ENCODE results near the gene DEXI.
"Not testable (repeated sequence)": the region's sequence is repeated elsewhere in the genome, so short reads cannot be mapped to it uniquely, and the experiment has no call there.

DEXI gene

DNA sequence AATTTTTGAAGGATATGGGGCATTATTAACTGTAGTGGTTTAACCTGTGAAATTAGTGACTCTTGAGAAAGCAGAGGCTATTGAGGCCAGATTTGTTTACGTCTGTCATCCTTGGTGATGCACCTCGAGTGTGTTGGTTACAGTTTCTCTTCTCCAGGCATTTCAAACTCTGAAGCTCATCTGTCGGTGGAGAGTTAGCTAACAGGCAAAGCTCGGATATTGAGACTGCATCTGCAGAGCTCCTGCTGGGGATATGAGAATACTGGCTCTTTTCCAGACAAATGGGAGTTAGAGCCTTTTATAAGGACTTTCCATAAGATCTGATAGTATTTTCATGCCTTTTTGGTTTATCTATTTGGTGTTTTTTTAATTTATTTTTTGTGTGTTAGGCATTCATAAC is 8.8 kb upstream of the DEXI start:
- DNase-seq (ENCODE audit: low read depth, low spot score), result no peak
- Histone ChIP-seq H3K27ac (0 out of 2 replicates have a peak overlapping the region, but pooled peaks have one; percentile 39), H3K4me3 (peak overlapping the region; percentile 6; the same call in 1 of the 2 replicates), H3K9me3 (ENCODE audit: low read depth, low read length) (no peaks in the 10 kb centered on the region), H3K36me3 (ENCODE audit: insufficient read depth, low read length) (no peaks in the 10 kb centered on the region), H3K9ac (ENCODE audit: insufficient read length) (no peak overlapping the region)
- TF ChIP-seq EZH2 (IDR thresholded peaks at IDR 0.05) (no peak), FOXP2 (optimal IDR thresholded peaks at IDR 0.05; ENCODE audit: control extremely low read depth, extremely low read length, insufficient read depth) (no peak), POLR2AphosphoS5 (IDR thresholded peaks at IDR 0.05; ENCODE audit: borderline replicate concordance, low read depth, low read length) (no peak)

DNA sequence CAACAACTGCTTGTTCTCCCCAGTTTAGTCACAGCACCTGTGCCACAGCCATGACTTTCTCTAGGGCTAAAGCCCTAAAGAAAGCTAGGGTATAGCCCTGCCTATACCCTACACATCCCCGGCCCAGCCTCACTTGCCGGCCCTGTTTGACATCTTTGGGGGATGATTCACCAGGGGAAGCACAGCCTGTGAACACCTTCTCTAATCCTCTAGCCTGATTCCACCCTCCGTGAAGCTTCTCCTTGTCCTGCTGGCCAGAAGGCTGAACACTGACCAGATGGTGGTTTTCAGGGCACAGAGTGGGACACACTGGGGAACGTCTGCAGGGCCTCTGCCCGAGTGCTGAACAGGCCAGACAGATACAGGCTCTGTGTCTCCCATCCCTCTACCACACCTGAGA is 8.1 kb upstream of the DEXI start:
- no peaks in the 10 kb centered on the region for H3K36me3 ChIP-seq (ENCODE audit: insufficient read depth, low read length)
- no peak overlapping the region for H3K27ac ChIP-seq
- no peak overlapping the region for H3K9ac ChIP-seq (ENCODE audit: insufficient read length)
- no peak for TF ChIP-seq EZH2 (IDR thresholded peaks at IDR 0.05)
- no peak for TF ChIP-seq FOXP2 (optimal IDR thresholded peaks at IDR 0.05; ENCODE audit: control extremely low read depth, extremely low read length, insufficient read depth)
- no peak for TF ChIP-seq POLR2AphosphoS5 (IDR thresholded peaks at IDR 0.05; ENCODE audit: borderline replicate concordance, low read depth, low read length)
- no peaks in the 10 kb centered on the region for H3K9me3 ChIP-seq (ENCODE audit: low read depth, low read length)
- H3K4me3 ChIP-seq, result no peak overlapping the region
- no peak for DNase-seq (ENCODE audit: low read depth, low spot score)

DNA sequence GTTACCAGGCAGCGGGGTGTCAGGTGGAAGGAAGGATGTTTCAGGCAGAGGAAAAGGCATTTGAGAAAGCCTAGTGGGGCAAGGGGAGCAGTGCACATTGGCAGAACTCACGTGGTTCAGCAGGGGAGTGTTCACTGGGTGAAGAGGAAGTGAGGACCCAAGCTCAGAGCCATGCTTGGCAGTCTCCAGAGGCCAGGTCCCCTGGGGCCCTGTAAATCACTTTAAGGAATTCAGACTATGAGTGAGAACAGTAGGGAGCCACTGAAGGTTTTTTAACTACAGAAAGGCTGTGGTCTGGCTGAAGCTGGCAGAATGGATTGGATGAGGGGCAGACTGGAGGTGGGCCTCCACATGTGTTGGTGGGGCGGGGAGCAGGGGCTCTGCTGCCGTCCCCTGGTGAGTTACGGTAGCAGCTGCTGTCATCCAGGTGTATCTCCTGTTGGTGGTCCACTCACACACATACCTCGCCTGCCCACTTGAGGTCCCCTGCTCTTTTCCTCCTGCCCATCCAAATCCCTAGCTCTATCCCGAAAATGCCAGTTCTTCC is 7.2 kb upstream of the DEXI start:
- TF ChIP-seq EZH2 (IDR thresholded peaks at IDR 0.05), result no peak
- TF ChIP-seq FOXP2 (optimal IDR thresholded peaks at IDR 0.05; ENCODE audit: control extremely low read depth, extremely low read length, insufficient read depth), result peak; percentile 13
- TF ChIP-seq POLR2AphosphoS5 (IDR thresholded peaks at IDR 0.05; ENCODE audit: borderline replicate concordance, low read depth, low read length), result no peak
- DNase-seq (ENCODE audit: low read depth, low spot score), result no peak
- Histone ChIP-seq H3K27ac (no peak overlapping the region), H3K4me3 (no peak overlapping the region), H3K9ac (ENCODE audit: insufficient read length) (no peak overlapping the region), H3K36me3 (ENCODE audit: insufficient read depth, low read length) (no peaks in the 10 kb centered on the region), H3K9me3 (ENCODE audit: low read depth, low read length) (no peaks in the 10 kb centered on the region)

DNA sequence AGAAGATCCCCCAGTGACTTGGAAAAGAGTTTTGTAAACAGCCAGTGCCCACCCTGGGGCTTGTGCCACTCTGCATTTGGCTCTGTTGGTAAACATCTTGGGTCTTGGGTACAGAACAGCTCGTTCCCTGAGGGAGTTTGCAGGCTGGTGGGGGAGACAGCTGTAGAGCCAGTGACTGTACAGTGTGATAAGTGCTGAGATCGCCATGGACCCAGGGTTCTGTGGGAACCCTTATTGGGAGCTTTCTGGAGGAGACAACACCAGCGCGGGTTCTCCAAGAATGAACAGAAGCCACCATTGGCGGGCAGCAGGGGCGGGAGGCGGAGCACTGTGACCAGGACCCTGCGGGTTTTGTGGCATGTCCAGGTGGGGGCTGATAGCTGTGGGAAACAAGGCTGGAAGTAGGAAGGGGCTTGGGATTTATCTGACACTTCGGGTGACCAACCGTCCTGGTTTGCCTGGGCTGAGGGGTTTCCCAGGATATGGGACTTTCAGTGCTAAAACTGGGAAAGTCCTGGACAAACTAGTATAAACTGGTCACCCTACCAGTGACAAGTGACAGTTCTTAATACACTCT is 5.0 kb upstream of the DEXI start:
- Histone ChIP-seq H3K4me3 (no peak overlapping the region), H3K36me3 (ENCODE audit: insufficient read depth, low read length) (no peaks in the 10 kb centered on the region), H3K27ac (no peak overlapping the region), H3K9ac (ENCODE audit: insufficient read length) (no peak overlapping the region), H3K9me3 (ENCODE audit: low read depth, low read length) (no peaks in the 10 kb centered on the region)
- TF ChIP-seq POLR2AphosphoS5 (IDR thresholded peaks at IDR 0.05; ENCODE audit: borderline replicate concordance, low read depth, low read length), result no peak
- no peak for TF ChIP-seq EZH2 (IDR thresholded peaks at IDR 0.05)
- no peak for TF ChIP-seq FOXP2 (optimal IDR thresholded peaks at IDR 0.05; ENCODE audit: control extremely low read depth, extremely low read length, insufficient read depth)
- DNase-seq (ENCODE audit: low read depth, low spot score), result no peak

DNA sequence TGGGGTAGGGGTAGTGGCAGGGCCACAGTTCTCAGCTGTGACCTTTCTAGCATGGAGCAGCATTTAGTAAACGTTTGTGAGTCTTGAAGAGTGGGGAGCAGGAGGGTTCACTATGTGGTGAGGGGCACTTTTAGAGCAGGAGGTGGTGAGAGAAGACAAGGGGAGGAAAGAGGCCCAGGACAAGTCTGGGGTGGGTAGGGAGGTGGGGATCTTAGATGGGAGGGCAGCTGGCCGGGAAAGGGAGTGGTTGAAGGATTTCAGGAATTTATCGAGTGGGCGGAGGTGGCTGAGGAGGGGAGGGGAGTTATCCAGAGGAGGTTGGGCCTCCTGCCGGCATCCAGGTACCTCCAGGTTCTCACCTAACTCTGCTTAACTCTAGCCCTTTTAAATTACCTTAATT is 4.0 kb upstream of the DEXI start:
- Histone ChIP-seq H3K27ac (no peak overlapping the region), H3K4me3 (no peak overlapping the region), H3K9me3 (ENCODE audit: low read depth, low read length) (no peaks in the 10 kb centered on the region), H3K9ac (ENCODE audit: insufficient read length) (no peak overlapping the region), H3K36me3 (ENCODE audit: insufficient read depth, low read length) (no peaks in the 10 kb centered on the region)
- no peak for DNase-seq (ENCODE audit: low read depth, low spot score)
- no peak for TF ChIP-seq FOXP2 (optimal IDR thresholded peaks at IDR 0.05; ENCODE audit: control extremely low read depth, extremely low read length, insufficient read depth)
- no peak for TF ChIP-seq POLR2AphosphoS5 (IDR thresholded peaks at IDR 0.05; ENCODE audit: borderline replicate concordance, low read depth, low read length)
- TF ChIP-seq EZH2 (IDR thresholded peaks at IDR 0.05), result no peak

DNA sequence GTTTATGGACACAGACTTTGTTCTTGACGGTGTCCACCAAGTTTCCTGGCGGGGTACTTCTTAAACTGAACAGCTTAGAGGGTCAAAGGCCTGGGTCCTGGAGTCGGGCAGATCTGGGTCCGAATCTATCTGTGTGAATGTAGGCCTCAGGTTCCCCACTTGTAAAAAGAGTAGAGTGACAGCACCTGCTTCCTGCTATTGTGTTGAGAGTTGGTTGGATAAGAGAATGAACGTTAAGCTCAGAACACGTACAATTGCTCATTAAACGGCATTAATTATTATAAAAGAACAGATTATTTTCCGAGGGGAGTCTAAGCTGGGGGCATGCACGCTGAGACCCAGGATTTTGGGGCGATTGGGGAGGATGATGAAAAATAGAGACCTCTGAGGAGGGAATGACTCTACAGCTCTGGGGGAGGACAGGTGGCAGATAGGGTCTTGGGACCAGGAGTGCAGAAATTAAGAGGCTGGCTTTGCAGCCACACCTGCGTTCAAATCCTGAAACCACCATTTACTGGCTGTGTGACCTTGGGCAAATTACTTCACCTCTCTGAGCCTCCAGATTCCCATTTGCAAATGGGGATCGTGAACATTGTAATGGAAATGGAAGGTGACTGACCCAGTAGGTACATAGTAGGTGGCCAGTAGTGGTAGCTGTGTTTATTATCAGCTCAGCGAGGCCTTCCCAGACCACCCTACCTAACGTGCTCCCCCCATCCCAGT is 3.0 kb upstream of the DEXI start:
- no peak for DNase-seq (ENCODE audit: low read depth, low spot score)
- H3K9me3 ChIP-seq (ENCODE audit: low read depth, low read length), result no peaks in the 10 kb centered on the region
- no peaks in the 10 kb centered on the region for H3K36me3 ChIP-seq (ENCODE audit: insufficient read depth, low read length)
- no peak overlapping the region for H3K27ac ChIP-seq
- H3K9ac ChIP-seq (ENCODE audit: insufficient read length), result peak overlapping the region; percentile 71
- H3K4me3 ChIP-seq, result peak overlapping the region; percentile 81
- TF ChIP-seq EZH2 (IDR thresholded peaks at IDR 0.05) (no peak), POLR2AphosphoS5 (IDR thresholded peaks at IDR 0.05; ENCODE audit: borderline replicate concordance, low read depth, low read length) (no peak), FOXP2 (optimal IDR thresholded peaks at IDR 0.05; ENCODE audit: control extremely low read depth, extremely low read length, insufficient read depth) (no peak)

DNA sequence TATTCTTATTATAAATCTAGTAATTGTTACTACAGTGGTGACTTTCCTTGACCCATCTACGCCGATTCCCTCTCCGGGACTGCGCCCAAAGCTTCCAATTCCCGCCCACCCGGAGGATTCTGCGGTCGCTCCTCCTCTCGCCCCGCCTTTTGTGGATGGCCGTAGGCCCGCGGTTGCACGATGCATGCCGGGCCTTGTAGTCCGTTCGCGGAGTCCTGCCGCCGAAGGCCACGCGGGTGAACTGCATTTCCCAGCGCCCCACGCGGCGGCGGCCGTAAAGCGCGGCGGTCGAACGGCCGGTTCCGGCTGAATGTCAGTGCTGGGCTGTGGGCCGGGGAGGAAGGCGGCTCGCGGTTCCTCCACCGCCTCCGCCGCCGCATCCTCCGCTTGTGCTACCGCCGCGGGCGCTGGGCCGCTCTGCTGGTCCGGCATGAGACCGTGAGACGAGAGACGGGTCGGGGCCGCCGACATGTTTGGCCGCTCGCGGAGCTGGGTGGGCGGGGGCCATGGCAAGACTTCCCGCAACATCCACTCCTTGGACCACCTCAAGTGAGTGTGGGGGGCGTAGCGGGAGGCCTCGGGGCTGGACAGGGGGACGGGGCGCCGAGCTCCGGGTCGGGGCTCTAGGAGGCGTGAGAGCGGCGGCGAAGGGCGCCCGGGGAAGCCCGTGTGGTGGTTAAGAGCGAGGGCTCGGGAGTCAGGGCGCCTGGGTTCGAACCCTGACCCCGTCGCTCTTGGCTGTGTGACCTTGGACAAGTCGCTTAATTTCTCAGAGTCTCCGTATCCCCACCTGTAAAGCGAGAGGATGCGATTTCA is 2.2 kb upstream of the DEXI start, which contains the start of gene CLEC16A:
Gene CLEC16A, plus strand, starts transcription at position 316 of the 816 bp plus-strand sequence. Its CDS starts 154 bp downstream, at position 470.
- H3K9me3 ChIP-seq (ENCODE audit: low read depth, low read length), result no peaks in the 10 kb centered on the region
- TF ChIP-seq FOXP2 (optimal IDR thresholded peaks at IDR 0.05; ENCODE audit: control extremely low read depth, extremely low read length, insufficient read depth), result no peak
- peak; percentile 70 for TF ChIP-seq POLR2AphosphoS5 (IDR thresholded peaks at IDR 0.05; ENCODE audit: borderline replicate concordance, low read depth, low read length)
- no peak for TF ChIP-seq EZH2 (IDR thresholded peaks at IDR 0.05)
- no peaks in the 10 kb centered on the region for H3K36me3 ChIP-seq (ENCODE audit: insufficient read depth, low read length)
- no peak within 1 kb of the TSS for H3K27ac ChIP-seq
- H3K9ac ChIP-seq (ENCODE audit: insufficient read length), result peak within 1 kb of the TSS; percentile 71
- H3K4me3 ChIP-seq, result peak within 1 kb of the TSS; percentile 81
- DNase-seq (ENCODE audit: low read depth, low spot score), result peak; percentile 37

DNA sequence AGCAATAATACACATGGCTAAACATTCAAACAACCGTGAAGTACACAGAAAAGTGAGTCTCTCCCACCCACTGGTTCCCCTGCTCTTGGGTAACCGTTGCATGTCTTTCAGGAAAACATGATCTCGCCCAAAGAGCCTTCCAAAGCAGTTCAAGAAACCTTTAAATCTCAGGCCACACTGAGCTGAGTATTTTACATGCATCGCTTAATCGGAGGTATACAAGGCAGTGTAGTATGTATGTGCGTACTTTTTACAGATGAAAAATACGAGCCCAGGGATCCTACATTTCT is 741 bp upstream of the DEXI start:
- TF ChIP-seq EZH2 (IDR thresholded peaks at IDR 0.05), result no peak
- no peak for TF ChIP-seq FOXP2 (optimal IDR thresholded peaks at IDR 0.05; ENCODE audit: control extremely low read depth, extremely low read length, insufficient read depth)
- TF ChIP-seq POLR2AphosphoS5 (IDR thresholded peaks at IDR 0.05; ENCODE audit: borderline replicate concordance, low read depth, low read length), result no peak
- Histone ChIP-seq H3K36me3 (ENCODE audit: insufficient read depth, low read length) (no peaks in the 10 kb centered on the region), H3K4me3 (peak overlapping the region; percentile 71), H3K9me3 (ENCODE audit: low read depth, low read length) (no peaks in the 10 kb centered on the region), H3K9ac (ENCODE audit: insufficient read length) (peak overlapping the region; percentile 49), H3K27ac (no peak overlapping the region)
- no peak for DNase-seq (ENCODE audit: low read depth, low spot score)

DNA sequence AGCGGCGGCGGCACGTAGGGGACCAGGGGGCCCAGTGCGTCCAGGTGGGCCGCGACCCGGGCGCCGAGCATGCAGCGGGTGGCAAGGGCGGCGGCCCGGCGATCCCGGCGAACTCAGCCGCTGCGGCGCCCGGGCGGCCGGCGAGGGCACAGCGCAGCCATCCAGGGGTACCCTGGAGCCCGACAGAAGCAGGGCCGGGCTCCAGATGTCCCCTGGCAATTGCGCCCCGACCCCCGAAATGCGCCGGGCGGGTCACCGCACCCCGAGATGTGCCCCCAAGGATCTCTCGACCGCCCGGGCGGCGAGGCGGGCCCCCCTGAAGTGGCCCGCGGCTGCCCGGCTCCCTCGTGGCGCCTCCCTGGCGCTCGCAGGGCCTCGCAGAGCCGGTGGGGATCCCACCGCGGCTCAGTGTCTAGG is 325 bp downstream of the DEXI start:
- H3K9me3 ChIP-seq (ENCODE audit: low read depth, low read length); H3K27ac ChIP-seq; H3K36me3 ChIP-seq (ENCODE audit: insufficient read depth, low read length); DNase-seq (ENCODE audit: low read depth, low spot score): not testable (repeated sequence)
- Histone ChIP-seq H3K9ac (ENCODE audit: insufficient read length) (peak overlapping the region; percentile 61), H3K4me3 (peak overlapping the region; percentile 71)
